Keratinocyte (primary cell): ENCODE measurements around the gene RNF151. TPM values are rescaled to one million over a fixed set of nuclear protein-coding genes. Genes with fewer than 3 reads are reported as not detected.
A peak's percentile ranks its signal among the peaks of the same experiment; 100 is the strongest.
"Not testable (repeated sequence)": the region's sequence is repeated elsewhere in the genome, so short reads cannot be mapped to it uniquely, and the experiment has no call there.

Experiments used
- DNase-seq: peaks from one replicate; pipeline ENCODE4 v3.0.0-alpha.2; 2011; ENCODE audit warnings: low read depth, missing footprints, low spot score
- FAIRE-seq: peaks from 2 replicates; lab custom pipeline; 2011; peaks lifted over from hg19 to GRCh38; lab: Jason Lieb, UNC
- H2AFZ ChIP-seq: 2 replicates; pipeline ENCODE4 v1.6.0; 2012; ENCODE audit warnings: low read length, control low read depth, inconsistent platforms; ENCODE audit not compliant: control insufficient read depth
- H3K27ac ChIP-seq: 2 replicates; pipeline ENCODE4 v1.5.1; 2011; ENCODE audit warnings: low read length; ENCODE audit not compliant: control insufficient read depth, insufficient read depth
- H3K27me3 ChIP-seq: 3 replicates; pipeline ENCODE4 v1.6.0; 2011; ENCODE audit warnings: low read length; ENCODE audit not compliant: control insufficient read depth, insufficient read depth; ENCODE audit errors: extremely low read depth
- H3K36me3 ChIP-seq, 2 experiments: 2 replicates in 1 of 2; 3 replicates in 1 of 2; pipeline ENCODE4 v1.5.1; 2011; ENCODE audit warnings: low read length in 2 of 2, mild to moderate bottlenecking in 1 of 2; ENCODE audit not compliant: control insufficient read depth in 2 of 2, insufficient read depth in 2 of 2; ENCODE audit errors: extremely low read depth in 1 of 2
- H3K4me1 ChIP-seq: 3 replicates; pipeline ENCODE4 v1.5.1; 2011; ENCODE audit warnings: low read length; ENCODE audit not compliant: control insufficient read depth, insufficient read depth; ENCODE audit errors: extremely low read depth
- H3K4me2 ChIP-seq: 3 replicates; pipeline ENCODE4 v1.6.0; 2011; ENCODE audit warnings: low read depth, low read length; ENCODE audit not compliant: control insufficient read depth, insufficient read depth; ENCODE audit errors: extremely low read depth
- H3K4me3 ChIP-seq, 3 experiments: fragments of 200-600 bp in 1 of 3; sonication (generic) in 1 of 3; 2 replicates in 2 of 3; 3 replicates in 1 of 3; pipeline ENCODE4 v1.5.1; 2011 to 2016; ENCODE audit warnings: low read length in 3 of 3, mild to moderate bottlenecking in 3 of 3, control low read depth in 2 of 3, inconsistent platforms in 1 of 3, low read depth in 1 of 3, mixed read lengths in 1 of 3, mixed run types in 1 of 3, moderate library complexity in 1 of 3; ENCODE audit not compliant: control insufficient read depth in 2 of 3, insufficient read depth in 2 of 3; ENCODE audit errors: extremely low read depth in 1 of 3
- H3K79me2 ChIP-seq: 2 replicates; pipeline ENCODE4 v1.6.0; 2012; ENCODE audit warnings: low read length; ENCODE audit not compliant: control insufficient read depth, insufficient read depth
- H3K9ac ChIP-seq: 3 replicates; pipeline ENCODE4 v1.6.0; 2011; ENCODE audit warnings: low read length; ENCODE audit not compliant: control insufficient read depth, insufficient read depth; ENCODE audit errors: extremely low read depth
- H3K9me1 ChIP-seq: 3 replicates; pipeline ENCODE4 v1.6.0; 2011; ENCODE audit warnings: low read length; ENCODE audit not compliant: control insufficient read depth, insufficient read depth; ENCODE audit errors: extremely low read depth
- H3K9me3 ChIP-seq: 2 replicates; pipeline ENCODE4 v1.5.1; 2012; ENCODE audit warnings: low read depth, low read length; ENCODE audit not compliant: control insufficient read depth
- H4K20me1 ChIP-seq: 3 replicates; pipeline ENCODE4 v1.6.0; 2011; ENCODE audit warnings: low read length; ENCODE audit not compliant: control insufficient read depth, insufficient read depth; ENCODE audit errors: extremely low read depth
- EZH2 ChIP-seq: IDR thresholded peaks from one replicate; pipeline ENCODE4 v1.6.1; 2012; ENCODE audit warnings: inconsistent platforms, mild to moderate bottlenecking, low read length, moderate library complexity
- dilution Hi-C: fragments of 300-500 bp; cut with MboI; formaldehyde crosslinking; loops from one replicate; pipeline ENCODE4 v1.7.0; 2020; ENCODE audit warnings: low sequenced_read_pairs; ENCODE audit not compliant: extremely low pct_ligation_motif_present
- polyA plus RNA-seq, 5 experiments: library from polyadenylated mRNA; depleted of rRNA in 3 of 5; stranded (reverse) in 3 of 5; stranded (forward) in 1 of 5; unstranded in 1 of 5; fragments of >200 nt; gene quantifications; 1 replicate in 1 of 5; 2 replicates in 3 of 5; 3 replicates in 1 of 5; pipeline versions ENCODE4 v1.2.1 to v1.2.3, GENCODE V29; 2011 to 2012; ENCODE audit warnings: missing spikeins in 2 of 5, low read depth in 1 of 5, low replicate concordance in 1 of 5
- TF ChIP-seq, protein P1 (sequence below), 3 experiments: IDR thresholded peaks in 1 of 3; conservative IDR thresholded peaks in 1 of 3; optimal IDR thresholded peaks in 1 of 3; 2 replicates in 2 of 3; 3 replicates in 1 of 3; pipeline versions ENCODE3 to v1.5.1; 2011; ENCODE audit warnings: low read length in 3 of 3, mild to moderate bottlenecking in 3 of 3, moderate library complexity in 2 of 3, control low read depth in 1 of 3, inconsistent platforms in 1 of 3; ENCODE audit not compliant: insufficient read depth in 2 of 3; ENCODE audit errors: extremely low read depth in 1 of 3

RNF151 gene
- polyA plus RNA-seq, 1 donor (not counting 4 experiments of a cell fraction or from before 2014, with no cell fraction given), result not detected

DNA sequence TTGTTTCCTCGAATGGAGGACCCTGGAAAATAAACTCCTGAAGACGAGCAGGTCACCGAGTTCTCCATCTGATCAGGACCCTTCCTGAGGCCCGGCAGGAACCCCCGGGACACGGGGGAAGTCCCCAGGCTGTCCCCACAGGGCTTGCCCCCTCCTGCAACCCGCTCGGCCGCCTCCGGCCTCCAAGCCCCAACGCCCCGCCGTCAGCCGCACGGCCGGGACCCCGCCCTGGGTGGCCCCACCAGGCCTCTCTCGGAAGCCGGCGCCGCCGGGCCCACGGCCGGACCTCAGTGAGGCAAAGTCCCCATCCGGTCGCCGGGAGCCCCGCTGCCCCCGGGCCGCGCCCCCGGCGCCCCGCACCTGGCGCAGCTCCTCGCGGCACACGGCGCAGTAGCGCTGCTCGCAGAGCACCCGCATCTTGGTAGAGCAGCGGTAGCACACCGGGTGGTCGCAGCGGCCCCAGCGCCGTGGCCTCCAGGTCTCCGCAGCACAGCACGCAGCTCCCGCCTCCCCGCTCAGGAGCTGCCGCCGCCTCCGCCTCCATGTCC lies 42.6 kb downstream of the RNF151 start:
- dilution Hi-C loops, result no loop called here
- Histone ChIP-seq H3K27me3 (no peaks in the 10 kb centered on the region), H3K9me1 (peaks cover 2% of the 10 kb centered on the region), H3K27ac (peak overlapping the region; percentile 81), H3K4me3 (peak overlapping the region; percentile 71 to 98 (median 92)), H3K9me3 (no peaks in the 10 kb centered on the region), H2AFZ (no peak overlapping the region), H3K36me3 (peaks cover 6 to 34% of the 10 kb centered on the region in 2 experiments), H4K20me1 (peaks cover 35% of the 10 kb centered on the region), H3K4me2 (peak overlapping the region; percentile 89), H3K4me1 (peaks cover 34% of the 10 kb centered on the region), H3K79me2 (peaks cover 59% of the 10 kb centered on the region), H3K9ac (peak overlapping the region; percentile 85)
- DNase-seq (no peak), FAIRE-seq (no peak)
- TF ChIP-seq EZH2, result no peak
- TF ChIP-seq, protein P1, sequence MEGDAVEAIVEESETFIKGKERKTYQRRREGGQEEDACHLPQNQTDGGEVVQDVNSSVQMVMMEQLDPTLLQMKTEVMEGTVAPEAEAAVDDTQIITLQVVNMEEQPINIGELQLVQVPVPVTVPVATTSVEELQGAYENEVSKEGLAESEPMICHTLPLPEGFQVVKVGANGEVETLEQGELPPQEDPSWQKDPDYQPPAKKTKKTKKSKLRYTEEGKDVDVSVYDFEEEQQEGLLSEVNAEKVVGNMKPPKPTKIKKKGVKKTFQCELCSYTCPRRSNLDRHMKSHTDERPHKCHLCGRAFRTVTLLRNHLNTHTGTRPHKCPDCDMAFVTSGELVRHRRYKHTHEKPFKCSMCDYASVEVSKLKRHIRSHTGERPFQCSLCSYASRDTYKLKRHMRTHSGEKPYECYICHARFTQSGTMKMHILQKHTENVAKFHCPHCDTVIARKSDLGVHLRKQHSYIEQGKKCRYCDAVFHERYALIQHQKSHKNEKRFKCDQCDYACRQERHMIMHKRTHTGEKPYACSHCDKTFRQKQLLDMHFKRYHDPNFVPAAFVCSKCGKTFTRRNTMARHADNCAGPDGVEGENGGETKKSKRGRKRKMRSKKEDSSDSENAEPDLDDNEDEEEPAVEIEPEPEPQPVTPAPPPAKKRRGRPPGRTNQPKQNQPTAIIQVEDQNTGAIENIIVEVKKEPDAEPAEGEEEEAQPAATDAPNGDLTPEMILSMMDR (optimal IDR thresholded peaks at IDR 0.05 in 1 of 3, IDR thresholded peaks at IDR 0.05 in 1 of 3, conservative IDR thresholded peaks at IDR 0.05 in 1 of 3; ENCODE audit: extremely low read depth in 1 of 3, insufficient read depth in 2 of 3, low read length in 3 of 3), result no peak

DNA sequence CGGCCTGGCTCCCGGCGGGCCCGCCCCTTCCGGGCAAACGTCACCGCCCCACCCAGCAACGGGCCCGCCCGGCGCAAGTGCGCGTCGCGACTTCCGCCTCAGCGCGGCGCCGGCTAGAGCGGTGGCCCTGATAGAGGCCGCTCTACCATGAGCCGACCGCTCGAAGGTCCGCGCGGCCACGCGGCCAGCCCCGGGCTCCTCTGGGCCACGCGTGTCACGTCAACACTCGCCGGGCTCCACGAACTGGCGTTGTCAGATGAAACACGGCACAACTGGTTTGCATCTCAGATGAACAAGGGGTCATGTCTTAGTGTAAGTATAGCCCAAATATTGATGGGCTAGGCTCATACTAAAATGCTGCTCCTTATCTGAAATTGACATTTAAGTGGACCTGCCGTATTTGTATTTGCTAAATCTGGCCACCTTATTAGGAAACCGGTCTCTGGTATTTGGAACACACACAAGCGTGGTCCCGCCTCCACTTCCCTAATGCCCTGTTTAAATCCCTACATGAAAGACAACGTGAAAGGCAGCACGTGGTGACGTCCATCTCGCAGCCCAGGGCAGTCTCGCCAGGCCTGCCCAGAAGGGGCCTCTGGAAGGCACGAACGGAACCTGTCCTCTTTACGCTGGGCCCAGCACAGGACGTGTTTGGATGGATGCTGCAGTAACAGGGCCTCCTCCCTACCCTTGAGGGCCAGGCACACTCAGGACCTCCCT lies 43.3 kb downstream of the RNF151 start, which contains the start of gene ZNF598:
TSS of gene ZNF598 (minus strand) at position 31 of the 720 bp plus-strand sequence.
- H3K79me2 ChIP-seq, result peaks cover 52% of the 10 kb centered on the region
- H3K4me1 ChIP-seq, result peaks cover 32% of the 10 kb centered on the region
- no peak for TF ChIP-seq EZH2
- TF ChIP-seq, protein P1 (optimal IDR thresholded peaks at IDR 0.05 in 1 of 3, IDR thresholded peaks at IDR 0.05 in 1 of 3, conservative IDR thresholded peaks at IDR 0.05 in 1 of 3; ENCODE audit: extremely low read depth in 1 of 3, insufficient read depth in 2 of 3, low read length in 3 of 3), result no peak
- H3K36me3 ChIP-seq, result peaks cover 3 to 29% of the 10 kb centered on the region in 2 experiments
- H2AFZ ChIP-seq, result peak within 1 kb of the TSS; percentile 67
- DNase-seq, result no peak
- peak within 1 kb of the TSS; percentile 88 for H3K27ac ChIP-seq
- H3K9me3 ChIP-seq, result no peaks in the 10 kb centered on the region
- dilution Hi-C loops, result no loop called here
- H4K20me1 ChIP-seq, result peaks cover 29% of the 10 kb centered on the region
- H3K27me3 ChIP-seq, result no peaks in the 10 kb centered on the region
- peak within 1 kb of the TSS; percentile 85 for H3K9ac ChIP-seq
- peak within 1 kb of the TSS; percentile 71 to 98 (median 92) for H3K4me3 ChIP-seq
- H3K9me1 ChIP-seq, result peaks cover 2% of the 10 kb centered on the region
- no peak for FAIRE-seq
- peak within 1 kb of the TSS; percentile 95 for H3K4me2 ChIP-seq

DNA sequence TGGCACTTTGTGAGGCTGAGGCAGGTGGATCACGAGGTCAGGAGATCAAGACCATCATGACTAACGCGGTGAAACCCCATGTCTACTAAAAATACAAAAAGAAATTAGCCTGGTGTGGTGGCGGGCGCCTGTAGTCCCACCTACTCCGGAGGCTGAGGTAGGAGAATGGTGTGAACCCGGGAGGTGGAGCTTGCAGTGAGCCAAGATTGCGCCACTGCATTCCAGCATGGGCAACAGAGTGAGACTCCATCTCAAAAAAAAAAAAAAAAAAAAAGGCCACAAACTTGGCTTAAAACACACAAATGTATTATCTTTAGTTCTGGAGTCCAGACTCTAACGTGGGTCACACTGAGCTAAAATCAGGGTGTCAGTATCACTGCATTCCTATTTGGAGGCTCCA lies 45.1 kb downstream of the RNF151 start:
- H2AFZ ChIP-seq, FAIRE-seq, H3K4me3 ChIP-seq, dilution Hi-C loops, H3K4me2 ChIP-seq, H3K27ac ChIP-seq, H3K9me1 ChIP-seq, H3K27me3 ChIP-seq, H3K9ac ChIP-seq, H3K9me3 ChIP-seq, DNase-seq: not testable (repeated sequence)
- H3K4me1 ChIP-seq, result peaks cover 32% of the 10 kb centered on the region
- H4K20me1 ChIP-seq, result peaks cover 13% of the 10 kb centered on the region
- H3K79me2 ChIP-seq, result peaks cover 34% of the 10 kb centered on the region
- peaks cover 0 to 12% of the 10 kb centered on the region in 2 experiments for H3K36me3 ChIP-seq
